Thyroid gland (tissue), 4 donors: ENCODE measurements around the gene TMTC3. TPM values are rescaled to one million over a fixed set of nuclear protein-coding genes. Genes with fewer than 3 reads are reported as not detected.

Experiments used
- DNase-seq, 2 donors: peaks; one replicate each; pipeline ENCODE4 v3.0.0-alpha.2; 2019
- H3K27ac ChIP-seq, 3 donors: fragments of 200-600 bp; sonication (generic); 1 replicate in 2 of 3; 2 replicates in 1 of 3; pipeline ENCODE4 v1.5.1; 2016 to 2019; ENCODE audit warnings: mild to moderate bottlenecking in 1 of 3, moderate library complexity in 1 of 3
- H3K27me3 ChIP-seq: fragments of 200-600 bp; sonication (generic); one replicate; pipeline ENCODE4 v1.5.1; 2019
- H3K36me3 ChIP-seq, 2 donors: fragments of 200-600 bp; sonication (generic); one replicate each; pipeline ENCODE4 v1.5.1; 2016 to 2019
- H3K4me1 ChIP-seq, 2 donors: fragments of 200-600 bp; sonication (generic); one replicate each; pipeline ENCODE4 v1.5.1; 2017 to 2019
- H3K4me3 ChIP-seq, 3 donors: fragments of 200-600 bp; sonication (generic); replicated peaks in 1 of 3; 1 replicate in 2 of 3; 2 replicates in 1 of 3; pipeline ENCODE4 v1.5.1; 2016; ENCODE audit warnings: mild to moderate bottlenecking in 1 of 3
- H3K9me3 ChIP-seq: fragments of 200-600 bp; sonication (generic); one replicate; pipeline ENCODE4 v1.5.1; 2017
- POLR2A ChIP-seq, 2 donors: fragments of 450-650 bp; IDR thresholded peaks; one replicate each; pipeline ENCODE4 v1.6.1; 2017; ENCODE audit warnings: antibody characterized with exemption in 2 of 2, mild to moderate bottlenecking in 2 of 2, moderate library complexity in 1 of 2
- WGBS, 2 donors: methylation state at CpG; one replicate each; pipeline ENCODE4 v1.1.5; 2017; 5-methylcytosine and 5-hydroxymethylcytosine counted together
- intact Hi-C: fragments of 100-400 bp; cut with DNase I; formaldehyde crosslinking; loops from one replicate; pipeline ENCODE4 v1.15.1; 2023
- total RNA-seq, 4 donors: library from RNA; depleted of rRNA; stranded (reverse); fragments of >200 nt; gene quantifications; one replicate each; pipeline ENCODE4 v1.2.3, GENCODE V29; 2016
- TF ChIP-seq, protein P1 (sequence below), 6 experiments: fragments of 200-600 bp in 3 of 6; fragments of 450-650 bp in 3 of 6; sonication (generic) in 3 of 6; IDR thresholded peaks; one replicate each; pipeline ENCODE4 v1.5.1; 2016 to 2019; ENCODE audit warnings: antibody characterized with exemption in 6 of 6, mild to moderate bottlenecking in 2 of 6, inconsistent platforms in 1 of 6, moderate library complexity in 1 of 6

Gene TMTC3
- total RNA-seq, 4 donors from 2014 or later, result 16.8 to 27.8 (median 21.1) TPM

DNA sequence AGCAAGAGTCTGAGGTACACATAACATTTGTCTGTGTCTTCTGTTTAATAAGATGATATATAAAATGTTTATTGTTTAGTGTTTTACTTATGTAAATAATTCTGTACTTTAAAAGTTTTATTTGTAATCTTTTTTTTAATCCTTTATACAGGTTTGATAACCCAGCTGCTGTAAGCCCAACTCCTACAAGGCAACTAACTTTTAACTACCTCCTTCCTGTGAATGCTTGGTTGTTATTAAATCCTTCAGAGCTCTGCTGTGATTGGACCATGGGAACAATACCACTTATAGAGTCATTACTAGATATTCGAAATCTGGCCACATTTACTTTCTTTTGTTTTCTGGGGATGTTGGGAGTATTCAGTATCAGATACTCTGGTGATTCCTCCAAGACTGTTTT is 24.1 kb downstream of the TMTC3 start:
- WGBS, 2 donors, result 91 to 95% methylated on average over 1 of the region's 1 CpG
- H3K4me3 ChIP-seq, result no peak overlapping the region
- intact Hi-C loops, result no loop called here
- TF ChIP-seq, protein P1, sequence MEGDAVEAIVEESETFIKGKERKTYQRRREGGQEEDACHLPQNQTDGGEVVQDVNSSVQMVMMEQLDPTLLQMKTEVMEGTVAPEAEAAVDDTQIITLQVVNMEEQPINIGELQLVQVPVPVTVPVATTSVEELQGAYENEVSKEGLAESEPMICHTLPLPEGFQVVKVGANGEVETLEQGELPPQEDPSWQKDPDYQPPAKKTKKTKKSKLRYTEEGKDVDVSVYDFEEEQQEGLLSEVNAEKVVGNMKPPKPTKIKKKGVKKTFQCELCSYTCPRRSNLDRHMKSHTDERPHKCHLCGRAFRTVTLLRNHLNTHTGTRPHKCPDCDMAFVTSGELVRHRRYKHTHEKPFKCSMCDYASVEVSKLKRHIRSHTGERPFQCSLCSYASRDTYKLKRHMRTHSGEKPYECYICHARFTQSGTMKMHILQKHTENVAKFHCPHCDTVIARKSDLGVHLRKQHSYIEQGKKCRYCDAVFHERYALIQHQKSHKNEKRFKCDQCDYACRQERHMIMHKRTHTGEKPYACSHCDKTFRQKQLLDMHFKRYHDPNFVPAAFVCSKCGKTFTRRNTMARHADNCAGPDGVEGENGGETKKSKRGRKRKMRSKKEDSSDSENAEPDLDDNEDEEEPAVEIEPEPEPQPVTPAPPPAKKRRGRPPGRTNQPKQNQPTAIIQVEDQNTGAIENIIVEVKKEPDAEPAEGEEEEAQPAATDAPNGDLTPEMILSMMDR (IDR thresholded peaks at IDR 0.05), result no peak
- no peak for TF ChIP-seq POLR2A (IDR thresholded peaks at IDR 0.05)
- peaks cover 10% of the 10 kb centered on the region in 2 donors for H3K36me3 ChIP-seq
- H3K9me3 ChIP-seq, result no peaks in the 10 kb centered on the region
- DNase-seq, result no peak
- no peaks in the 10 kb centered on the region for H3K4me1 ChIP-seq
- H3K27me3 ChIP-seq, result no peaks in the 10 kb centered on the region
- H3K27ac ChIP-seq, result no peak overlapping the region

DNA sequence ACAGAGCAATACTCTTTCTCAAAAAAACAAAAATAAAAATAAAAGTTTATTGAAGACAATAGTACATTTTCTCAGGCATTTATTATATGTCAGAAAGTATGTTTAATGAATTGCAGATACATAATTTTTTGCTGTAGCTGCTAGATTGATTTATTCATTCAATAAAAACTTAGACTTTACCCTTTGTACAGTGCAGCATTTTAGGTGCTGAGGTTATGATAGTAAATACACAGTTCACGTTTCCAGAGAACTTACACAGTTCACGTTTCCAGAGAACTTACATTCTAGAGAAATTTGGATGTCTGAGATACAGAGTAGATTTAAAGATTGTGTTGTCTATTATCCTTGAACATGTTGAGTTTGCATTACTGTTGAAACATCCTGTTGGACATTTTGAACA is 25.3 kb downstream of the TMTC3 start:
- H3K4me3 ChIP-seq, result no peak overlapping the region
- intact Hi-C loops, result no loop called here
- 94 to 97% methylated on average over 2 of the region's 2 CpGs for WGBS, 2 donors
- no peaks in the 10 kb centered on the region for H3K27me3 ChIP-seq
- TF ChIP-seq POLR2A (IDR thresholded peaks at IDR 0.05), result no peak
- H3K9me3 ChIP-seq, result no peaks in the 10 kb centered on the region
- H3K4me1 ChIP-seq, result no peaks in the 10 kb centered on the region
- no peak for DNase-seq
- H3K27ac ChIP-seq, result no peak overlapping the region
- peaks cover 5 to 10% of the 10 kb centered on the region in 2 donors for H3K36me3 ChIP-seq

DNA sequence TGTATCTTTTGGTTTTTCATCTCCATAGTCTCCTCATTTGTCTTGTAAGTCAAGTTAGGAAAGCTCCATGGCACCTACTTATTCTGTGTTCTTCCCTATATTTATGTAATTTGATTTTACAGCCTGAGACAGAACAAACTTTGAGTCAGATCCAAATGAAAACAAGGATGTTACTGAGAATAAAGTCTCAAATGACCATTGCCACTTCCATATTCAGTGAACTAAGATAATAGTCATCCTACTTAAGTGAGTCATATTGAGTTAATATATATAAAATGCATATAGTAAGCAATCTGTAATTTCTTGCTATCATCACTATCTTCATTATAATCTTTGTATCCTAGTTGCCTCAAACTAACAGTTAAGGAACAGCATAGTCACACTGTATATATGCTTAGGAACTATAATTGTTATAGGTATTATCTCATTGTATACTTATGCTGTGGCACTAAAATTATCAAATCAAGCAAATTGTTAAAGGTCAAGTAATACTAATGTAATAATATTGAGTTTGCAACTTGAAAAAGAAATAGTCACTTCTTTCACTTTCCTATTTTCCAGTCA is 30.8 kb downstream of the TMTC3 start:
- Histone ChIP-seq H3K27me3 (no peaks in the 10 kb centered on the region), H3K27ac (no peak overlapping the region), H3K36me3 (peaks cover 0 to 13% of the 10 kb centered on the region in 2 donors), H3K4me1 (no peaks in the 10 kb centered on the region), H3K4me3 (no peak overlapping the region), H3K9me3 (no peaks in the 10 kb centered on the region)
- TF ChIP-seq POLR2A (IDR thresholded peaks at IDR 0.05), result no peak
- TF ChIP-seq, protein P1 (IDR thresholded peaks at IDR 0.05), result no peak
- DNase-seq, result no peak
- intact Hi-C loops, result no loop called here

GRCh38 chr12:88175544-88175943 is 33.4 kb downstream of the TMTC3 start:
- no peak for TF ChIP-seq POLR2A (IDR thresholded peaks at IDR 0.05)
- TF ChIP-seq, protein P1 (IDR thresholded peaks at IDR 0.05), result no peak
- WGBS, 2 donors, result 97 to 98% methylated on average over 3 of the region's 3 CpGs
- no peak overlapping the region for H3K27ac ChIP-seq
- no peaks in the 10 kb centered on the region for H3K9me3 ChIP-seq
- peaks cover 0 to 13% of the 10 kb centered on the region in 2 donors for H3K36me3 ChIP-seq
- no peaks in the 10 kb centered on the region for H3K27me3 ChIP-seq
- no peaks in the 10 kb centered on the region for H3K4me1 ChIP-seq
- intact Hi-C loops, result no loop called here
- DNase-seq, result no peak
- H3K4me3 ChIP-seq, result no peak overlapping the region

- TF ChIP-seq, protein P1 (IDR thresholded peaks at IDR 0.05), result no peak
- TF ChIP-seq POLR2A (IDR thresholded peaks at IDR 0.05), result no peak
- intact Hi-C loops, result no loop called here
- WGBS, 2 donors, result 90 to 95% methylated on average over 6 of the region's 6 CpGs
Measured at GRCh38 chr12:88179436-88180014, 37.4 kb downstream of the TMTC3 start.

More at GRCh38 chr12:88179436-88180014, 37.4 kb downstream of the TMTC3 start:
- Histone ChIP-seq H3K4me3 (no peak overlapping the region), H3K27ac (no peak overlapping the region), H3K27me3 (no peaks in the 10 kb centered on the region), H3K4me1 (no peaks in the 10 kb centered on the region), H3K36me3 (peaks cover 5 to 11% of the 10 kb centered on the region in 2 donors), H3K9me3 (no peaks in the 10 kb centered on the region)
- DNase-seq, result no peak
